ENCODE results near the gene ANKRD50.

ANKRD50 gene

DNA sequence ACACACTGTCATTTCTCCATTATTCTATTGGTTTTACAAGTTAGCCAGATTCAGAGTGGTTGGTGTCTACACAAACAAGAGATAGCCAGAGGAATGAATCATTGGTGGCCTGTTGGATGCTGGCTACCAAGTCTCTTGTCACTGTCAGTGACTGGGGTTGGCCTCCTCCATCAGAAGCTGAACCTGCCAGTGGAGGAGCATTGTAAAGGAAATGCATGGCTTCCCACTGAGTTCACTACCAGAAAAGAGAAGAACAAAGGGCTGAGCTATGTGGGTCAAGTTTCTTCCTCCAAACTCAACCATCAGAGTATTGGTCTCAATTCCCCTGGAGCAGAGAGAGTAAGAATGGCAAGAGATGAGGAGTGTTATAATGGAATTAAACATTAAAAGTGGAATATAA, 26.5 kb upstream of the ANKRD50 start:
- no peak overlapping the region for H3K4me3 ChIP-seq (ENCODE audit: low read length)
- no peaks in the 10 kb centered on the region for H3K9me3 ChIP-seq (ENCODE audit: control insufficient read depth, insufficient read depth, low read length)
- H3K27me3 ChIP-seq (ENCODE audit: control insufficient read depth, insufficient read depth, low read length): no peaks in the 10 kb centered on the region
- no peaks in the 10 kb centered on the region; the same call in 1 of the 2 replicates for H3K36me3 ChIP-seq (ENCODE audit: control insufficient read depth, insufficient read depth, low read length)
- H3K4me1 ChIP-seq (ENCODE audit: control insufficient read depth, insufficient read depth, low read length): no peaks in the 10 kb centered on the region
- DNase-seq (ENCODE audit: low read depth, low spot score): peak; percentile 72
- no peak overlapping the region for H3K27ac ChIP-seq (ENCODE audit: low read length)

DNA sequence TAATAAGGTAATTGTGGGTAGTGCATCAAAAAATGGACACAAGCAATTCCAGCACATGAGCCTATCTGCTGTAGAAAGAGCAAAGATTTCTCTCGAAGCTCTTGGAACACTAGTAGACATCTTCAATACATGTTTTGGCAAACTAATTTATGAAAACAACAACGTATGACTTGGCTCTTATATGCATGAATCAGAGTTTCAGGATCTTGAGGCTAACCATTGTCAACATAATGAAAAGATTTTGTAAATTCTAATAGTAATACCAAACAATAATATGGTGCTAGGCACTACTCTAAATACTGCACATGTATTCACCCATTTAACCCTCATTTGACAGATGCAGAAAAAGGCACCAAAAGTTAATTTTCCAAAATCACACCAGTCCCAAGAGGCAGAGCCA, 25.1 kb upstream of the ANKRD50 start:
- Histone ChIP-seq H3K27me3 (ENCODE audit: control insufficient read depth, insufficient read depth, low read length) (no peaks in the 10 kb centered on the region), H3K27ac (ENCODE audit: low read length) (no peak overlapping the region), H3K36me3 (ENCODE audit: control insufficient read depth, insufficient read depth, low read length) (no peaks in the 10 kb centered on the region; the same call in 1 of the 2 replicates), H3K4me3 (ENCODE audit: low read length) (no peak overlapping the region), H3K9me3 (ENCODE audit: control insufficient read depth, insufficient read depth, low read length) (no peaks in the 10 kb centered on the region), H3K4me1 (ENCODE audit: control insufficient read depth, insufficient read depth, low read length) (no peaks in the 10 kb centered on the region)
- WGBS (ENCODE audit: insufficient coverage, insufficient read length): no CpG with 5 or more reads among the region's 2 CpGs
- DNase-seq (ENCODE audit: low read depth, low spot score): no peak

DNA sequence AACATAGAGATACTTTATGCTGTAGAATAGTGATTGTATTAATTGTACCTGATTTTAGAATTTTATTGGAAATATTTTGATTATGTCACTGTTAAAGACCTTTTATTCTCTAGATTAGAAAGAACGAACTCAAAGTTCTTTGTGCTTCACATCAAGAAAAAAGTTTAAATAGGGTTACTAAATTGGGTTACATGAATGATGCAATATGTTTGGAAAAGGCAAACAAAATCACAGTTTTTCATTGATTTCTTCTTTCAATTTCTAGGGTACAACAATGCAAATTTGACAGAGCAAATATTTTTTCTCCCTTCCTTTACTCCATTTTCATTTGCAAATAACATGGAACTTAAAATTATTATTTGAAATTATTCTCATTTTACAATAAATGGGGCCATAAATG, 24.0 kb upstream of the ANKRD50 start:
- no CpG with 5 or more reads among the region's 1 CpG for WGBS (ENCODE audit: insufficient coverage, insufficient read length)
- Histone ChIP-seq H3K9me3 (ENCODE audit: control insufficient read depth, insufficient read depth, low read length) (no peaks in the 10 kb centered on the region), H3K4me3 (ENCODE audit: low read length) (no peak overlapping the region), H3K27ac (ENCODE audit: low read length) (no peak overlapping the region), H3K4me1 (ENCODE audit: control insufficient read depth, insufficient read depth, low read length) (no peaks in the 10 kb centered on the region), H3K27me3 (ENCODE audit: control insufficient read depth, insufficient read depth, low read length) (no peaks in the 10 kb centered on the region), H3K36me3 (ENCODE audit: control insufficient read depth, insufficient read depth, low read length) (no peaks in the 10 kb centered on the region)
- DNase-seq (ENCODE audit: low read depth, low spot score): no peak

GRCh38 chr4:124727331-124727890, 14.9 kb upstream of the ANKRD50 start:
- no peak overlapping the region for H3K27ac ChIP-seq (ENCODE audit: low read length)
- DNase-seq (ENCODE audit: low read depth, low spot score): no peak
- WGBS (ENCODE audit: insufficient coverage, insufficient read length): 100% methylated on average over 1 of the region's 5 CpGs
- no peaks in the 10 kb centered on the region for H3K9me3 ChIP-seq (ENCODE audit: control insufficient read depth, insufficient read depth, low read length)
- H3K27me3 ChIP-seq (ENCODE audit: control insufficient read depth, insufficient read depth, low read length): no peaks in the 10 kb centered on the region
- H3K36me3 ChIP-seq (ENCODE audit: control insufficient read depth, insufficient read depth, low read length): no peaks in the 10 kb centered on the region
- H3K4me1 ChIP-seq (ENCODE audit: control insufficient read depth, insufficient read depth, low read length): no peaks in the 10 kb centered on the region
- H3K4me3 ChIP-seq (ENCODE audit: low read length): no peak overlapping the region

DNA sequence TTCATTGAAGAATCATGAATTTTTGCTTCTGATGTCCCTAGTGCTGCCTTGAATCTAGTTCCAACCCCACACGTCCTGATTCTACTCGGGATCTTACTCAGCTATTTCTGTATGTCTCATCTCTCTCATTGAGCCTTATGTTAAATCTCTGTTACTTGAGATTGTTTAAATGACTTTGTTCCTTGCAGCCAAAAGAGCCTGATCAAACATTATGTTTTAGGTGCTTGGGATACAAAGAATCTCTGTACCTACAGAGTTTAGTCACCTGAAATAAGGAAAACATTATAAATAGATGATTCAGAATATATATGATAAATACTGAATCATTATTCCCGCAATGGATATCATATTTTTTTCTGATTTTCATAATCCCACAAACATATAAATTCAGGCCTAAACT, 13.7 kb upstream of the ANKRD50 start:
- WGBS (ENCODE audit: insufficient coverage, insufficient read length): no CpG with 5 or more reads among the region's 3 CpGs
- no peak for DNase-seq (ENCODE audit: low read depth, low spot score)
- no peak overlapping the region for H3K27ac ChIP-seq (ENCODE audit: low read length)

GRCh38 chr4:124722071-124722470, 9.5 kb upstream of the ANKRD50 start:
- no peak for DNase-seq (ENCODE audit: low read depth, low spot score)
- no peak overlapping the region for H3K27ac ChIP-seq (ENCODE audit: low read length)
- H3K27me3 ChIP-seq (ENCODE audit: control insufficient read depth, insufficient read depth, low read length): no peaks in the 10 kb centered on the region
- no peak overlapping the region for H3K4me3 ChIP-seq (ENCODE audit: low read length)
- H3K36me3 ChIP-seq (ENCODE audit: control insufficient read depth, insufficient read depth, low read length): no peaks in the 10 kb centered on the region
- no peaks in the 10 kb centered on the region for H3K9me3 ChIP-seq (ENCODE audit: control insufficient read depth, insufficient read depth, low read length)
- H3K4me1 ChIP-seq (ENCODE audit: control insufficient read depth, insufficient read depth, low read length): no peaks in the 10 kb centered on the region

More for the DNA sequence above, 13.7 kb upstream of the ANKRD50 start:
- no peaks in the 10 kb centered on the region for H3K9me3 ChIP-seq (ENCODE audit: control insufficient read depth, insufficient read depth, low read length)
- H3K4me1 ChIP-seq (ENCODE audit: control insufficient read depth, insufficient read depth, low read length): no peaks in the 10 kb centered on the region
- no peaks in the 10 kb centered on the region for H3K27me3 ChIP-seq (ENCODE audit: control insufficient read depth, insufficient read depth, low read length)
- H3K36me3 ChIP-seq (ENCODE audit: control insufficient read depth, insufficient read depth, low read length): no peaks in the 10 kb centered on the region
- no peak overlapping the region for H3K4me3 ChIP-seq (ENCODE audit: low read length)

- H3K4me3 ChIP-seq (ENCODE audit: low read length): no peak overlapping the region
- WGBS (ENCODE audit: insufficient coverage, insufficient read length): no CpG with 5 or more reads among the region's 4 CpGs
- DNase-seq (ENCODE audit: low read depth, low spot score): no peak
- H3K27me3 ChIP-seq (ENCODE audit: control insufficient read depth, insufficient read depth, low read length): no peaks in the 10 kb centered on the region
- no peaks in the 10 kb centered on the region for H3K9me3 ChIP-seq (ENCODE audit: control insufficient read depth, insufficient read depth, low read length)
- H3K36me3 ChIP-seq (ENCODE audit: control insufficient read depth, insufficient read depth, low read length): no peaks in the 10 kb centered on the region
- no peak overlapping the region for H3K27ac ChIP-seq (ENCODE audit: low read length)
- H3K4me1 ChIP-seq (ENCODE audit: control insufficient read depth, insufficient read depth, low read length): no peaks in the 10 kb centered on the region
Measured at GRCh38 chr4:124717101-124717500, 4.6 kb upstream of the ANKRD50 start.

DNA sequence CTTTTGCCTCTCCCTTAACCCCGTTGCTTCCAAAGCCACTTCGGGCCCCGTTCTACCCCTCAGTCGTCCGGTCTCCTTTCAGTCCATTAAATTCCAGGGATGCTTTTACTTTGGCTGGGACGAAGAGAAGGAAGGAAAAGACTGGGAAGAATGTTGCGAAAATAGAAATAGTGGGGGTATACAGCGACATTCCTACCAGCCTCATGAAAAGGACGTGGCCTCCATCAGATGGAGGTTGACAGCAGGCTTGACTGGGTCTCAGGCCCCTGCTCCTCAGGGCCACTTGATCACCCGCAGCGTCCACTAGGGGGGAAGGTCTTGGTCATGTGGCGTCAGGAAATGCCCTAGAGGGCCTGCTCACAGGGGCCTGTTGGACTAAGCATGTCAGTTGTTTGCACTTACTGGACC, 657 bp upstream of the ANKRD50 start:
- DNase-seq (ENCODE audit: low read depth, low spot score): no peak
- no peaks in the 10 kb centered on the region; the same call in 1 of the 2 replicates for H3K4me1 ChIP-seq (ENCODE audit: control insufficient read depth, insufficient read depth, low read length)
- no peaks in the 10 kb centered on the region for H3K9me3 ChIP-seq (ENCODE audit: control insufficient read depth, insufficient read depth, low read length)
- H3K27ac ChIP-seq (ENCODE audit: low read length): no peak overlapping the region
- WGBS (ENCODE audit: insufficient coverage, insufficient read length): no CpG with 5 or more reads among the region's 12 CpGs
- H3K27me3 ChIP-seq (ENCODE audit: control insufficient read depth, insufficient read depth, low read length): no peaks in the 10 kb centered on the region
- H3K4me3 ChIP-seq (ENCODE audit: low read length): peak overlapping the region; percentile 44; the same call in 1 of the 2 replicates
- H3K36me3 ChIP-seq (ENCODE audit: control insufficient read depth, insufficient read depth, low read length): no peaks in the 10 kb centered on the region

- H3K36me3 ChIP-seq (ENCODE audit: control insufficient read depth, insufficient read depth, low read length): no peaks in the 10 kb centered on the region
- H3K27me3 ChIP-seq (ENCODE audit: control insufficient read depth, insufficient read depth, low read length): no peaks in the 10 kb centered on the region
- H3K27ac ChIP-seq (ENCODE audit: low read length): no peak overlapping the region
- DNase-seq (ENCODE audit: low read depth, low spot score): no peak
- H3K9me3 ChIP-seq (ENCODE audit: control insufficient read depth, insufficient read depth, low read length): no peaks in the 10 kb centered on the region
- no CpG with 5 or more reads among the region's 35 CpGs for WGBS (ENCODE audit: insufficient coverage, insufficient read length)
- peak overlapping the region; percentile 93 for H3K4me3 ChIP-seq (ENCODE audit: low read length)
- no peaks in the 10 kb centered on the region; the same call in 1 of the 2 replicates for H3K4me1 ChIP-seq (ENCODE audit: control insufficient read depth, insufficient read depth, low read length)
Measured at GRCh38 chr4:124711471-124712371, 811 bp downstream of the ANKRD50 start.

DNA sequence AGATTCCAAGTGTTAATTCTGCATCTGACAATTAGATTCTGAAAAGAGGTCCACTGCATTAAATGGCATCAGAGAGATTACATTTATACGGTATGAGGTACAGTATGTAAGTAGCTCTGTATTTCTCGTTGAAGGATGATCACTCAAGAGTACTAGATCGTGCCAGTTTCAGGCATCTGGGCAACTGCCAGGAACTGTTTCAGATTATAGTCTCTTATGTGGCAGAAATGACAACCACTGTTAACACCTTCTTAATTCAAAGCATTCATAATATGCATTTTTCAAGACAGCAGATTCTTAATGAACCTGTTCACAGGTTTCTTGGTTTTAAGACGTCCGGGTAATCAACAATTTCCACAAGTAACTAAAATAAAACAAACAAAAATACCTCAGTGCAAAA, 1.6 kb downstream of the ANKRD50 start:
- Histone ChIP-seq H3K36me3 (ENCODE audit: control insufficient read depth, insufficient read depth, low read length) (no peaks in the 10 kb centered on the region), H3K4me3 (ENCODE audit: low read length) (no peak overlapping the region), H3K4me1 (ENCODE audit: control insufficient read depth, insufficient read depth, low read length) (no peaks in the 10 kb centered on the region; the same call in 1 of the 2 replicates), H3K27me3 (ENCODE audit: control insufficient read depth, insufficient read depth, low read length) (no peaks in the 10 kb centered on the region), H3K27ac (ENCODE audit: low read length) (no peak overlapping the region), H3K9me3 (ENCODE audit: control insufficient read depth, insufficient read depth, low read length) (no peaks in the 10 kb centered on the region)
- DNase-seq (ENCODE audit: low read depth, low spot score): no peak
- WGBS (ENCODE audit: insufficient coverage, insufficient read length): no CpG with 5 or more reads among the region's 5 CpGs

Measured in iPS DF 6.9 (cell line).